GM18502 (cell line): Measurements from ENCODE around the gene ZNF385B.

Experiments used
- ATAC-seq: cut with Tn5 transposase; IDR thresholded peaks from one replicate; pipeline ENCODE4 v1.9.1; 2021; ENCODE audit warnings: mild to moderate bottlenecking; ENCODE audit not compliant: unreplicated experiment, poor library complexity

Gene ZNF385B

DNA sequence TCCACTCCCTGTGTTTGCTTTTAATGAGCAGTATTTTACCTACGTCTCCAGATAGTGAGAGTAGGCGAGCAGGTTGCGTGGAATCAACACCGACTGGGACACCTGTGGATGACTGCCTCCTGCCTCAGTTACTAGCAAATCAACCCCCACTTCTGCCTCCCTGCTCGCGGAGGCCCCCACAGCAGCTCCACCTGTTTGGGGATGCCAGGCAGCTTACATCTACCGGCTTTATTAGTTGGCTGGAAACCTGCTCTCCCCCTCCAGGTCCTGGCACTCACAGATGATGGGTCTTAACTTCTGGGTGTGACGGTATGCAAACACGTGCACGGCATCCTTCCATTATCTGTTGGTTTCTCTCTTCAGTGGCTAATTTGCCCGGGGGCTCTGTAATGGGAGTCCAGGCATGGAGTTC, 432.3 kb downstream of the ZNF385B start:
- ATAC-seq, result no peak

DNA sequence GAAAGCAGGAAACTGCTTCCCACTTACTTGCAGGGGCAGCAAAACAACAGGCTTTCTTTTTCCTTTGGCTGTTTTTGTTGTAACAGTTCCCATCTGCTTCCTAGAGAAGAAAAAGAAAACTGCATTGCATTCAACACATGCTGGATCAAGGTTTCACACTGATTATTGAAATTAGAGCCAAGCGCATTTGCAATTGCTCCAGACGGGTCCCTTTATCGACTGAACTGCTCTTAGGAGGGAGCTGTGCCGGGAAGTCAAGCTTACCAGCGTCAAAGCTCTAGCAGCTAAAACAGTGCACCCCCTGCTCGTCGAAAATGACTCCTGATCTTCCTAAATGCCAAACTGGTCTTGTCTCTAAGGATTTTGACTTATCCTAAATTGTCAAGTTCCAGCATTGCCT, 432.8 kb downstream of the ZNF385B start:
- ATAC-seq, result no peak

DNA sequence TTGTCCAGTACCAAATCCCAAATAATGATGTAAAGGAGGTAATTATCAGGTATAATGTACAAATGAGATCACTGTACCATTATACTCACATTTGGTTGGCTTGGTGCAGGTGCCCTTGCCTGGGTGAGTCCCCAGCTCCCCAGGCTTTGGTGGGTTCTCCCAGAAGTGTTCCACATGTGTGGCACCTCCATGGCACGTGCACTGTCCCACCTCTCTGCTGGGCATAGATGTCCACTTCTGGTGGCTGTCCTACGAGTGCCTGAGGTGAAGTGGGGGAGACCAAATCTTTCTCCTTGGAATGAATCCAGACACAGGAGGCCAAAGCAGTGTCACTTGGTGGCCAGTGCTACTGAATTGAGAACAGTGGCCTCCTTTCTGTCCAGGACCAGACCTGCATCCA, 434.3 kb downstream of the ZNF385B start:
- ATAC-seq, result no peak

DNA sequence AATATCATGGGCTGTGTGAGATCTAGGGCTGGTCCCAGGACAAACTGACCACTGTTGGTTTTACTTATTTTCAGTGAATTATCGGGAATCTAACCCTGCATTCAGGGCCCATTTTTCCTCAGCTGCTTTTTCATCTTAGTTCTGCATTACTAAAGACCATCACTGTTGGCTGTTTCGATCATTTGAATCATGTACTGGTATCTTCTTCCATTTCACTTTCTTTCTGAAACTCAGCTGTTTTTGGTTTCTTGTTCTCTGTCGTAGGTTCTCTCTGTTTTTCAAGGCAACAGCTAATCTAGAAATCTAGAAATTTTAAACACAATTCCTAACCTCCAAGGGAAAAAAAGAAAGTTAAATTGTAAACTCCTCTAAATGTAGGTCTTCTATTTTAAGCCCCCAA, 436.8 kb downstream of the ZNF385B start:
- ATAC-seq, result no peak

DNA sequence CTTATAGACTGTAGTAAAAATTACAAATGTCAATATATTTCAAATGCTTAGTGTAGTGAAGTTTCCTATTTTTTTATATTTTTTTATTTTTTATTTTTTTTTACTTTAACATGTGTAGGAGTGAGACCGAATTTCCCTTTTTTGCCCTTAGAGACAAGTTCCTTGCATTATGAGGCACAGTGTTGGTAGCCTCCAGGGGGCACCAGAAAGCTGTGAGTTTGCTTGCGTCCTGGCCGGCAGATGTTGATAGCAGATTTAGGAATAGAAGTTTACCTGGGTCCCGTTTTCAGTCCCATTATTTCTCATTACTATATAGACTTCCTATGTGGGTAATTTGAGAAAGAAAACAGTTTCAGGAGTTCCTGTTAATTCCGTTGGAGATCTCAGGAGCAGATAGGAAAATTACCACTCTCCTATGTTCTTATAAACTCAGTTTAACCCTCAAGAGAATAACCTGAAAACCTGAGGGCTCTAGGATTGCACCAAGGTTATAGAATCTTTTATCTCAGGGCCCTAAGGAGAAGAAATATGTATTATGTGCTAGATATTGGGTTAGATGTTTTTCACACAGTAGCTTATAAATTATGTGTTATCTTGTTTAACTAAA, 439.3 kb downstream of the ZNF385B start:
- ATAC-seq, result peak; percentile 91

DNA sequence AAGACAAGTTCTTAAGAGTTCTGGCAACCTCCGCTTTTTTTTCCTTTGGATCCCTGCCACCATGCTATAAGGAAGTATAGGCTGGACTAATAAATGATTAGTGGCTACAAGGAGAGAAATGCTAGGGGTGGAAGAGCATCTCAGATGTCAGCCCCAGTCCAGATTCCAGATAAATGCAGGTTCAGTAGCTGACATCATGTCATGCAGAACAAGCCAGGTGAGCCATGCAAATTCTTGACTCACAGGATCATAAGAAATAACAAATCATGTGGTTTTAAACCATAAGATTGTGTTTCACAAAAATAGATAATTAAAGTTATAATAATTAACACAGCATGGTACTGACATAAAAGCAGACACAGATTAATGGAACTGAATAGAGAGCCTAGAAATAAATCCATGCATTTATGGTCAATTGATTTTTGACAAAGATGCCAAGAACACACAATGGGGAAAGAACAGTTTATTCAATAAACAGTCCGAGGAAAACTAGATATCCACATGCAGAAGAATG, 443.9 kb downstream of the ZNF385B start:
- ATAC-seq, result no peak

DNA sequence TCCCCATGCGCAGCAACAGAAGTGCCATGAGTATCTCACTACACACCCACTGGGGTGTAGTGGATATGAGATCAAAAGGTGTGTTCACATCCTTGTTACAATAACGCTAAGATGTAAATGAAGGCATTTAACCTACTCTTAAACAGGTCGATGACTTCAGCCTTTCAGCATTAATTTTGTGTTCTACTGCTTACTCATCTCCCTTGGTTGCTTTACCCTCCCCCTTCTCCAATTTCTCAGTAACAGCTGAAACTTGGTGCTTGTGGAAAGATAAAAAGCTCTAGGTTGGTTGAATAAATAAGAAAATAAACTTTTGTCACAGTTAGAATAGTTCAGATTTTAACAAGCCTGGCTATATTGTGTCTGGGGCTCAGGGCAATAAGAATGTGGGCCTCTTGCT, 449.3 kb downstream of the ZNF385B start:
- ATAC-seq, result no peak

DNA sequence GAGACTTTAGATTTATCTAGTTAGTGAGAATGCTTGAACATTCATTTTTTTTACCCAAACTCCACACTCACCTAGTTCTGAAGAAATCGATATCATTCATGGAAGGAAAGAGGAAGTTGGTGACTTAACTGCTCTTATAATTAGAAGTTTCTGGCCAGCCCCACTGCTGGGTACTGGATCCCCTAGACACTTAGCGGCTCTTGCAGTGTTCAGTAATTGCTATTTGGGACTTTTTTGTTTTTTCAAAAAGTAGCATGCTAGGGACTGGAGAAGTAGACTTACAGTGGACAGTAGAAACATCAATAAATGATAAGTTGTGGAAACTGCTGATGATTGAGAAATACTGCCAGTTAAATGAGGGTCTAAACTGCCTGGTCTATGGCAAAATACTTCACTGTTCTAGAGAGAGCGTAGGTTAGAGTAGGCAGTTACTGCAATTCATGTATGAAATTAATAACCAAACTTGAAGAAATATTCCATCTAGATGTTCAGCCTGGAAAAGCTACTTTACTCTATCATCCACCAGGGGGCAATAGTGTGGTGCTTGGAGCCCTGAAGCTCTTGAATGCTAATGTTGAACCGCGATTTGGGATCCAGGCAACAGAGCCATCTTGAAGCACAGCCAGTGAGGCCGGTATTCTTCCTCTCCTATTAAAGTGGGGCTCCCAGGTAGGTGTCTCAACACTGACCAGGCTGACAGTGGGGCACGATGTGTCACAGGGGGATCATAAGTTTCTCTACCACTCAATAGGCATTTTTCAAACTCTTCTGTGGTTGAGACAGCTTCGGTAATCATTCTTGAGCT, 450.7 kb downstream of the ZNF385B start:
- ATAC-seq, result peak; percentile 91

DNA sequence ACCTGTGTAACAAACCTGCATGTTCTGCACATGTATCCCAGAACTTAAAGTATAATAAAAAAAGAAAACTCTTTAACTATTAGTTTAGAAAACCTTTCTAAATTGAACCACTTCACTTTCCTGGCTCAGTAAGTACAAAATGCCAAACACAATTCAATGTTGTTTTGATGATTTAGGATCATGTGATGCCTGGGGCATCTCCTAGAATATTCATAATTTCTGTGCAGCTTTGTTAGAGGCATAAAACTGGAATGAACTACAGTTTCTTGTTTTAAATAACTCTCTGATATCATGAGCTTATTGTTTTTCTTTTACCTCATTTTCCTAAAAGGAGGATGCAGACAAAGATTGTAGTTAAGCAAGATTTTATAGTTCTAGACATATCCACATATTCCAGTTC, 457.8 kb downstream of the ZNF385B start:
- no peak for ATAC-seq

DNA sequence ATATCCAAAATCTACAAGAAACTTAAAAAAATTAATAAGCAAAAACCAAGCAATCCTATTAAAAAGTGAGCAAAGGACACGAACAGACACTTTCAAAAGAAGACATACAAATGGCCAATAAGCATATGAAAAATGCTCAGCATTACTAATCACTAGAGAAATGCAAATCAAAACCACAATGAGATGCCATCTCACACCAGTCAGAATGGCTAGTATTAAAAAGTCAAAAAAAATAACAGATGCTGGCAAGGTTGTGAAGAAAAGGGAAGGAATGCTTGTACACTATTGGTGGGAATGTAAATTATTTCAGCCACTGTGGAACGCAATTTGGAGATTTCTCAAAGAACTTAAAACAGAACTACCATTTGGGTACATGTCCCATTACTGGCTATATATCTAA, 467.9 kb downstream of the ZNF385B start:
- ATAC-seq, result no peak
